SK-N-MC (cell line): Measurements from ENCODE around the gene CDH12.

Experiments
- EZH2 ChIP-seq: fragments of 200-600 bp; sonication (generic); IDR thresholded peaks from one replicate; pipeline ENCODE4 v1.6.1; 2017; ENCODE audit warnings: antibody characterized with exemption
- FOXP2 ChIP-seq: optimal IDR thresholded peaks from 2 replicates; pipeline ENCODE3; 2011; ENCODE audit warnings: mild to moderate bottlenecking, moderate library complexity; ENCODE audit not compliant: insufficient read depth; ENCODE audit errors: extremely low read length, control extremely low read depth
- POLR2AphosphoS5 ChIP-seq: IDR thresholded peaks from 2 replicates; pipeline ENCODE4 v1.6.1; 2012; ENCODE audit warnings: mild to moderate bottlenecking, low read depth, low read length, borderline replicate concordance

DNA sequence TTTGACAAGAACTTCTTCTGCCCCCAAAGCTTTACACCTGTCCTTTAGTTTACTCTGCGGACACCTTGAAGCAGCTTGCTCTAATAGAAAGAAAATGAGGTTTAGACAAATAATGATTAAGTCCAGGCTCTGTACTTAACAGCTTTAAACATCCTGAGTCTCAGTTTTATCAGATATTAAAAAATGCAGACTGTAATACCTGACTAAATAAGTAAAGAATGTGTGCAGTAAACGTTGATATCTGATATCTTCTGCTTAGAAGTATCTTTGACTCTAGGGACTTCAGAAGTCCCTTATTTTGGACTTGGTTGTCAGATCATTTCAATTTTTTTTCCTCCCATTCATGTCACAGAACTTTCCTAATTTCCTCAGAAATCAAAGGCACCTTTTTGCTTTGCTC, 1060.4 kb downstream of the CDH12 start:
- no peak for TF ChIP-seq EZH2
- no peak for TF ChIP-seq POLR2AphosphoS5
- no peak for TF ChIP-seq FOXP2
